Measurements from ENCODE around the gene HSD17B14.
"Not testable (repeated sequence)": the region's sequence is repeated elsewhere in the genome, so short reads cannot be mapped to it uniquely, and the experiment has no call there.

Gene HSD17B14

GRCh38 chr19:48872182-48872883 is 36.0 kb upstream of the HSD17B14 start, which contains the start of gene PPP1R15A:
TSS of gene PPP1R15A (plus strand) at chr19:48872421. CDS start at chr19:48873234, 813 bp downstream.
- POLR2A ChIA-PET, result interaction anchor here (0.6 to 6.1 kb wide), 41 partner anchors 9 to 253 kb away, joined by 3 to 40 read pairs (median 4); partner anchors contain the start of genes BAX, BCAT2, CA11 and DHDH
- CTCF ChIA-PET, result no interaction called here
- DNase-seq (ENCODE audit: extremely low spot score), result peak; percentile 98
- TF ChIP-seq FOXA1 (IDR thresholded peaks at IDR 0.05) (no peak), SP1 (IDR thresholded peaks at IDR 0.05) (no peak), ARNT (IDR thresholded peaks at IDR 0.05) (no peak), ELF4 (IDR thresholded peaks at IDR 0.05) (peak; percentile 66), TARDBP (IDR thresholded peaks at IDR 0.05) (no peak), NFRKB (IDR thresholded peaks at IDR 0.05) (no peak), CTBP1 (IDR thresholded peaks at IDR 0.05; ENCODE audit: borderline replicate concordance) (no peak), L3MBTL2 (conservative IDR thresholded peaks at IDR 0.05) (no peak), ZNF384 (IDR thresholded peaks at IDR 0.05) (no peak), PKNOX1 (IDR thresholded peaks at IDR 0.05) (peak; percentile 98), BHLHE40 (IDR thresholded peaks at IDR 0.05; ENCODE audit: borderline replicate concordance) (no peak), LEF1 (IDR thresholded peaks at IDR 0.05; ENCODE audit: borderline replicate concordance) (no peak), SUZ12 (IDR thresholded peaks at IDR 0.05) (no peak), FOXM1 (IDR thresholded peaks at IDR 0.05; ENCODE audit: borderline replicate concordance) (no peak), HDGF (IDR thresholded peaks at IDR 0.05; ENCODE audit: borderline replicate concordance) (no peak), FOXK2 (IDR thresholded peaks at IDR 0.05) (no peak)

DNA sequence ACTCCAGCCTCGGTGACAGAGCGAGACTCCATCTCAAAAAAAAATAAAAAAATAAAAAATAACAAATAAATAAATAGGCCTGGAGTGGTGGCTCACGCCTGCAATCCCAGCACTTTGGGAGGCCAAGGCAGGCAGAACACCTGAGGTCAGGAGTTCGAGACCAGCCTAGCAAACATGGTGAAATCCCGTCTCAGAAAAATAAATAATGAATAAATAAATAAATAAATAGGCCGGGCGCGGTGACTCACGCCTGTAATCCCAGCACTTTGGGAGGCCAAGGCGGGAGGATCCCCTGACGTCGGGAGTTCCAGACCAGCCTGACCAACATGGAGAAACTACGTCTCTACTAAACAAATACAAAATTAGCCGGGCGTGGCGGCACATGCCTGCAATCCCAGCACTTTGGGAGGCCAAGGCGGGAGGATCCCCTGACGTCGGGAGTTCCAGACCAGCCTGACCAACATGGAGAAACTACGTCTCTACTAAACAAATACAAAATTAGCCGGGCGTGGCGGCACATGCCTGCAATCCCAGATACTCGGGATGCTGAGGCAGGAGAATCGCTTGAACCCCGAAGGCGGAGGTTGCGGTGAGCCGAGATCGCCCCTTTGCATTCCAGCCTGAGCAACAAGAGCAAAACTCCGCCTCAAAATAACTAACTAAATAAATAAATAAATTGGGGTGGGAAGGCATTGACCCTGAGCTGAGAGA is 35.3 kb upstream of the HSD17B14 start:
- DNase-seq (ENCODE audit: extremely low spot score); CTCF ChIA-PET: not testable (repeated sequence)
- POLR2A ChIA-PET, result interaction anchor here (0.6 to 6.1 kb wide), 33 partner anchors 9 to 226 kb away, joined by 3 to 40 read pairs (median 4); partner anchors contain the start of genes BAX, CA11, DHDH and FTL
- peak; percentile 45; the same call in 1 of the 2 replicates for TF ChIP-seq L3MBTL2 (conservative IDR thresholded peaks at IDR 0.05)

- POLR2A ChIA-PET, result no interaction called here
- no peak for DNase-seq (ENCODE audit: extremely low spot score)
- CTCF ChIA-PET, result no interaction called here
- TF ChIP-seq BHLHE40 (IDR thresholded peaks at IDR 0.05; ENCODE audit: borderline replicate concordance) (no peak), FOXK2 (IDR thresholded peaks at IDR 0.05) (no peak), HDGF (IDR thresholded peaks at IDR 0.05; ENCODE audit: borderline replicate concordance) (no peak), ELF4 (IDR thresholded peaks at IDR 0.05) (no peak), CTBP1 (IDR thresholded peaks at IDR 0.05; ENCODE audit: borderline replicate concordance) (no peak), SP1 (IDR thresholded peaks at IDR 0.05) (no peak), NFRKB (IDR thresholded peaks at IDR 0.05) (no peak), PKNOX1 (IDR thresholded peaks at IDR 0.05) (no peak)
Measured at GRCh38 chr19:48870048-48870447, 33.8 kb upstream of the HSD17B14 start.

DNA sequence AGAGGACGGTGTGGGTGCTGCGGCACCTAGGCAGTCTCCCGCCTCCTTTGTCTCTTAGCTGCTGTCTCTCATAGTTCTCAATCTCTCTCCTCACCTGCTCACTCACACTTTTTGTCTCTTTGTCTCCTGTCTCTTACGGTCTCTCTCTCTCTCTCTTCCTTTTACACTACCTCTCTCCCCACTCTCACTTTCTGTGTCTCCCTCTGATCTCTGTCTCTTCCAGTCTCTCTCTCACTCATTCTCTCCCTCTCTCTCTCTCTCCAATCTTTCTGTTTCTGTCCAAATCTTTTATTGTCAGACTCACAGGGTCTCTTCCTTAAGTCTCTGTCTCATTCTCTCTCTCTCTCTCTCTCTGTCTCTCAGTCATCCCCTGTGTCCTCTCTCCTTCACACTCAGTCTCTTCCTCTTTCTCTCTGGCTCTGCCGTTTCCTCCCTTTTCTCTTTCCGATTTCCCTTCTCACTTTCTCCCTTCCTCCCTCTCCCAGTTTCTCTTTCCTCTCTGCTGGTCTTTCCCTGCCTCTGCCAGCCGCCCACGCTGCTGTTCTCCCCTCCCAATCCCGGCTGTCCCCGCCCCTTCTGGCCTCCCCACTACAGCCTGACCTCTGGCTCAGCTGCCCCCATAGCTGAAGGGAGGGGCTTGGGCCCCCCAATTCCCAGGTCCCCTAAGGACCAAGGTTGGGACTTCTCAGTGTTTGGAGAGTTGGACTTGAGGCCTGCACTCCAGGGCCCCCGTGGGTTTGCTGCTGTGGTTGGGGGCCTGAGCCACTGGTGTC is 32.0 kb upstream of the HSD17B14 start, which contains the start of gene PLEKHA4:
Gene PLEKHA4 (minus strand): TSS at position 504 of the 773 bp plus-strand sequence. CDS start 997 bp downstream, outside the sequence.
- no peak for TF ChIP-seq FOXK2 (IDR thresholded peaks at IDR 0.05)
- TF ChIP-seq CTBP1 (IDR thresholded peaks at IDR 0.05; ENCODE audit: borderline replicate concordance), result no peak
- TF ChIP-seq HDGF (IDR thresholded peaks at IDR 0.05; ENCODE audit: borderline replicate concordance), result no peak
- no peak for TF ChIP-seq NFRKB (IDR thresholded peaks at IDR 0.05)
- TF ChIP-seq L3MBTL2 (conservative IDR thresholded peaks at IDR 0.05), result no peak
- TF ChIP-seq BHLHE40 (IDR thresholded peaks at IDR 0.05; ENCODE audit: borderline replicate concordance), result no peak
- no peak for TF ChIP-seq ZNF384 (IDR thresholded peaks at IDR 0.05)
- TF ChIP-seq LEF1 (IDR thresholded peaks at IDR 0.05; ENCODE audit: borderline replicate concordance), result no peak
- TF ChIP-seq SUZ12 (IDR thresholded peaks at IDR 0.05), result no peak
- no peak for TF ChIP-seq SP1 (IDR thresholded peaks at IDR 0.05)
- TF ChIP-seq ARNT (IDR thresholded peaks at IDR 0.05), result no peak
- POLR2A ChIA-PET, result interaction anchor here (0.7 kb wide), 1 partner anchor 249 kb away, joined by 4 read pairs; the partner anchor contains the start of genes RPL18 and SPHK2
- no peak for DNase-seq (ENCODE audit: extremely low spot score)
- CTCF ChIA-PET, result no interaction called here

GRCh38 chr19:48867746-48868113 is 31.4 kb upstream of the HSD17B14 start:
- DNase-seq (ENCODE audit: extremely low spot score), result no peak
- TF ChIP-seq ARNT (IDR thresholded peaks at IDR 0.05) (no peak), LEF1 (IDR thresholded peaks at IDR 0.05; ENCODE audit: borderline replicate concordance) (no peak), HDGF (IDR thresholded peaks at IDR 0.05; ENCODE audit: borderline replicate concordance) (no peak), FOXA1 (IDR thresholded peaks at IDR 0.05) (no peak), CTBP1 (IDR thresholded peaks at IDR 0.05; ENCODE audit: borderline replicate concordance) (no peak), ELF4 (IDR thresholded peaks at IDR 0.05) (no peak), ZNF384 (IDR thresholded peaks at IDR 0.05) (no peak), SUZ12 (IDR thresholded peaks at IDR 0.05) (no peak), SP1 (IDR thresholded peaks at IDR 0.05) (no peak), FOXM1 (IDR thresholded peaks at IDR 0.05; ENCODE audit: borderline replicate concordance) (no peak), BHLHE40 (IDR thresholded peaks at IDR 0.05; ENCODE audit: borderline replicate concordance) (no peak), TARDBP (IDR thresholded peaks at IDR 0.05) (no peak), L3MBTL2 (conservative IDR thresholded peaks at IDR 0.05) (no peak), NFRKB (IDR thresholded peaks at IDR 0.05) (no peak), FOXK2 (IDR thresholded peaks at IDR 0.05) (no peak), PKNOX1 (IDR thresholded peaks at IDR 0.05) (no peak)
- ChIA-PET CTCF (no interaction called here), POLR2A (interaction anchor here (0.7 kb wide), 1 partner anchor 249 kb away, joined by 4 read pairs; the partner anchor contains the start of genes RPL18 and SPHK2)

Data from HEK293T (cell line).